Raji (cell line): Measurements from ENCODE around the gene PHLDA1.

Source experiments
- POLR2A ChIP-seq: IDR thresholded peaks from 2 replicates; pipeline ENCODE4 v1.6.1; 2011; ENCODE audit warnings: low read depth, low read length, control low read depth; ENCODE audit not compliant: insufficient read depth

PHLDA1 gene

GRCh38 chr12:76028571-76029277, 2.9 kb downstream of the PHLDA1 start:
- no peak for TF ChIP-seq POLR2A

GRCh38 chr12:76026643-76027063, 4.9 kb downstream of the PHLDA1 start:
- no peak for TF ChIP-seq POLR2A

GRCh38 chr12:76025601-76026575, 5.7 kb downstream of the PHLDA1 start:
- TF ChIP-seq POLR2A = no peak

- TF ChIP-seq POLR2A = no peak
These were observed 6.5 kb downstream of the PHLDA1 start for GRCh38 chr12:76024942-76025600.

DNA sequence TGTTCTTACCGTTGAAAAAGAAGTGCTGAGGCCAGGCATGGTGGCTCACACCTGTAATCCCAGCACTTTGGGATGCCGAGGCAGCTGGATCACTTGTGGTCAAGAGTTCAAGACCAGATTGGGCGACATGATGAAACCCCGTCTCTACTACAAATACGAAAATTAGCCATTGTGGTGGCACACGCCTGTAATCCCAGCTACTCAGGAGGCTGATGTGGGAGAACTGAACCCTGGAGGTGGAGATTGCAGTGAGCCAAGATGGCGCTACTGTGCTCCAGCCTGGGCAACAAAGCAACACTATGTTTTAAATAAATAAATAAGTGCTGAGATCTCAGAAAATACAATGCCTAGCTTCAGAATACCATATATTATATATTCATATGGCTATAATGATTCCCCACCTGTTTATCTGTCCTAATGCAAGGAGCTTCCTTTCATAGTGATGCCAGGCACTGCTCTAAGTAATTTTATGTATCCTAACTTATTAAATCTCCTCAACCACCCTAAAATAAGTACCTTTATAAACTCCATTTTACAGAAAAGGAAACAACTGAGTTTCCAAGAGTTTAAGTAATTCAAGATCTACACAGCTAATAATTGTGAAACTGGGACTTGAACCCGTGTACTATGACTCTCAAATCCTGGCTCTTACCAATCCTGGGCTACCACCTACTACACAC, 7.3 kb downstream of the PHLDA1 start:
- TF ChIP-seq POLR2A = no peak

DNA sequence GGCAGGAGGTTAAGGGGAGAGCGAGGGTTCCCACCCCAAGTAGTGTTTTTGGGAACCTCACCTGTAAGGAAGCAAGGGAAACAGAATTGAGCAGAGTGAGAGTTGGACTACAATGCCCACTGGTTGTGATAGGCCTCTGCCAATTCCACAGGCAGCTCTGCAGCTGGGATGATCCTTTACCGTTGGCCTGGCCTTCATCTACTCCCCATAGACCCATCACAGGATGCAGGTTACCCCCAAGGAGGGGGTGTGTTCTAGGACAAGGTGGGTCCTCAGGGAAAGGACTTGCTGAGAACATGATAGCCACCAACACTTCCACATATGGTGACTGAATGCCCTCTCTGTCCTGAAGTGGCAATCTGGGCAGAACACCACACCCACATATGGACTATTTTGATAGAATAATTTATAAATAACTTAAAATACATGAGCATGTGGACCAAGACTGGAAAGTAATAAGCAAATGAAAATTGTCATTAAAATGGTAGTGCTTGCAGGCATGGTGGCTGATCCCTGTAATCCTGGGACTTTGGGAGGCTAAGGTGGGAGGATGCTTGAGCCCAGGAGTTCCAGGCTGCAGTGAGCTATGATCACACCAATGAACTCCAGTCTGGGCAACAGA, 8.4 kb downstream of the PHLDA1 start:
- TF ChIP-seq POLR2A = no peak

- TF ChIP-seq POLR2A = no peak
These were observed 9.1 kb downstream of the PHLDA1 start for GRCh38 chr12:76022506-76022905.

GRCh38 chr12:76020731-76021672, 10.6 kb downstream of the PHLDA1 start:
- TF ChIP-seq POLR2A = no peak

- no peak for TF ChIP-seq POLR2A
These were observed 11.3 kb downstream of the PHLDA1 start for GRCh38 chr12:76020281-76020680.

GRCh38 chr12:76018672-76019071, 12.9 kb downstream of the PHLDA1 start:
- TF ChIP-seq POLR2A = no peak

GRCh38 chr12:76018111-76018510, 13.5 kb downstream of the PHLDA1 start:
- TF ChIP-seq POLR2A = no peak

GRCh38 chr12:76014007-76014406, 17.6 kb downstream of the PHLDA1 start:
- TF ChIP-seq POLR2A = no peak

- TF ChIP-seq POLR2A = no peak
These were observed 18.0 kb downstream of the PHLDA1 start for GRCh38 chr12:76013603-76014002.

- TF ChIP-seq POLR2A = no peak
These were observed 18.9 kb downstream of the PHLDA1 start for GRCh38 chr12:76012644-76013043.
